ENCODE measurements around the gene TBXT. TPM values are rescaled to one million over a fixed set of nuclear protein-coding genes. Genes with fewer than 3 reads are reported as not detected.
A peak's percentile ranks its signal among the peaks of the same experiment; 100 is the strongest.
"Not testable (repeated sequence)": the region's sequence is repeated elsewhere in the genome, so short reads cannot be mapped to it uniquely, and the experiment has no call there.

TBXT gene
- total RNA-seq, 1 donor from 2014 or later: 44.8 TPM

GRCh38 chr6:166179704-166180103 lies 12.1 kb upstream of the TBXT start:
- H3K36me3 Mint-ChIP-seq (ENCODE audit: low read depth, unreplicated experiment): no peaks in the 10 kb centered on the region
- H3K4me1 Mint-ChIP-seq (ENCODE audit: unreplicated experiment): no peaks in the 10 kb centered on the region
- no peak for DNase-seq (ENCODE audit: low spot score)
- no peak overlapping the region for H3K27ac Mint-ChIP-seq (ENCODE audit: unreplicated experiment)
- H3K4me3 Mint-ChIP-seq (ENCODE audit: unreplicated experiment): no peak overlapping the region
- no peaks in the 10 kb centered on the region for H3K9me3 Mint-ChIP-seq (ENCODE audit: unreplicated experiment)
- TF ChIP-seq, protein P1, sequence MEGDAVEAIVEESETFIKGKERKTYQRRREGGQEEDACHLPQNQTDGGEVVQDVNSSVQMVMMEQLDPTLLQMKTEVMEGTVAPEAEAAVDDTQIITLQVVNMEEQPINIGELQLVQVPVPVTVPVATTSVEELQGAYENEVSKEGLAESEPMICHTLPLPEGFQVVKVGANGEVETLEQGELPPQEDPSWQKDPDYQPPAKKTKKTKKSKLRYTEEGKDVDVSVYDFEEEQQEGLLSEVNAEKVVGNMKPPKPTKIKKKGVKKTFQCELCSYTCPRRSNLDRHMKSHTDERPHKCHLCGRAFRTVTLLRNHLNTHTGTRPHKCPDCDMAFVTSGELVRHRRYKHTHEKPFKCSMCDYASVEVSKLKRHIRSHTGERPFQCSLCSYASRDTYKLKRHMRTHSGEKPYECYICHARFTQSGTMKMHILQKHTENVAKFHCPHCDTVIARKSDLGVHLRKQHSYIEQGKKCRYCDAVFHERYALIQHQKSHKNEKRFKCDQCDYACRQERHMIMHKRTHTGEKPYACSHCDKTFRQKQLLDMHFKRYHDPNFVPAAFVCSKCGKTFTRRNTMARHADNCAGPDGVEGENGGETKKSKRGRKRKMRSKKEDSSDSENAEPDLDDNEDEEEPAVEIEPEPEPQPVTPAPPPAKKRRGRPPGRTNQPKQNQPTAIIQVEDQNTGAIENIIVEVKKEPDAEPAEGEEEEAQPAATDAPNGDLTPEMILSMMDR (IDR thresholded peaks at IDR 0.05; ENCODE audit: unreplicated experiment): no peak
- no peaks in the 10 kb centered on the region for H3K27me3 Mint-ChIP-seq (ENCODE audit: unreplicated experiment)

DNA sequence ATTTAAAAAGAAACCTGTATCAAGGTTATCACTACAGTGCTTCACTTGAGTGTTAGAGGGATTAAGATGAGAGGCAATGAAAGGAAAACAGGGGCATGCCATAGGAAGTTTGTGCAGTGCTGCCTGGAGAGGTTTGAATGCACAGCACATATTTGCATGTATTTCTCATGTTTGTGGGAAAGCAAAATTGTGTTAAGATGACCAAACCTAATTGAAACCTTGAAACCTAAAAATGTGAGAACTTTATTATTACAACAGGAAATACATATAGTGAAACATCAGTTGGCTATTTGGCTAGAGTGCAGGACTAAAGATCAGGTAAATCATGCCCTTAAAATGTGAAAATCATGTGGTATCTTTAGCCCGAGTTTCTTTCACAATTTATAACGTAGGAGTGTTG lies 8.5 kb upstream of the TBXT start:
- no peak for DNase-seq (ENCODE audit: low spot score)
- Mint-ChIP-seq H3K27ac (ENCODE audit: unreplicated experiment) (no peak overlapping the region), H3K27me3 (ENCODE audit: unreplicated experiment) (peaks cover 2% of the 10 kb centered on the region), H3K4me3 (ENCODE audit: unreplicated experiment) (no peak overlapping the region), H3K36me3 (ENCODE audit: low read depth, unreplicated experiment) (no peaks in the 10 kb centered on the region), H3K4me1 (ENCODE audit: unreplicated experiment) (peaks cover 2% of the 10 kb centered on the region), H3K9me3 (ENCODE audit: unreplicated experiment) (no peaks in the 10 kb centered on the region)
- TF ChIP-seq, protein P1 (IDR thresholded peaks at IDR 0.05; ENCODE audit: unreplicated experiment): no peak

GRCh38 chr6:166175093-166175492 lies 7.4 kb upstream of the TBXT start:
- not testable (repeated sequence) for H3K27ac Mint-ChIP-seq (ENCODE audit: unreplicated experiment); H3K4me1 Mint-ChIP-seq (ENCODE audit: unreplicated experiment); DNase-seq (ENCODE audit: low spot score); H3K36me3 Mint-ChIP-seq (ENCODE audit: low read depth, unreplicated experiment); H3K4me3 Mint-ChIP-seq (ENCODE audit: unreplicated experiment); H3K9me3 Mint-ChIP-seq (ENCODE audit: unreplicated experiment); H3K27me3 Mint-ChIP-seq (ENCODE audit: unreplicated experiment)

DNA sequence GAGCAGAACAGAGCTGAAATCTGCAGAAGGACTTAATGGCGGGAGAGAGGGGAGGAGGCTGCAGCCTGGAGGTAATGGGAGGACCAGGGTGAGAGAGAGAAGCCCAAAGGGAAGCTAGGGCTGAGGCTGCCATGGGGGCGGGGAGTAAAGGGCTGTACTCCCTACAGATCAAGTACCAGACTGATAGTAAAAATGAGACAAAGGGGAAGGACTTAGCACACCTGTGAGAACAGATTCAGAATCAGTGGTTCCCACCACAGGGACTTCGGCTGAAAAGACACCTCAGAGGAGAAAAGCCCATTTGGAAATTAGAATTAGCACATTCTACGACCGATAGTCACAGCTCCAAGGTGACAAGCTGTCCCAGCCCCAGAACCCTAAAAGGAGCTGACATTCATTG lies 6.4 kb upstream of the TBXT start:
- TF ChIP-seq, protein P1 (IDR thresholded peaks at IDR 0.05; ENCODE audit: unreplicated experiment): no peak
- no peak overlapping the region for H3K4me3 Mint-ChIP-seq (ENCODE audit: unreplicated experiment)
- peaks cover 17% of the 10 kb centered on the region for H3K4me1 Mint-ChIP-seq (ENCODE audit: unreplicated experiment)
- DNase-seq (ENCODE audit: low spot score): no peak
- H3K27me3 Mint-ChIP-seq (ENCODE audit: unreplicated experiment): peaks cover 8% of the 10 kb centered on the region
- H3K36me3 Mint-ChIP-seq (ENCODE audit: low read depth, unreplicated experiment): no peaks in the 10 kb centered on the region
- H3K9me3 Mint-ChIP-seq (ENCODE audit: unreplicated experiment): no peaks in the 10 kb centered on the region
- H3K27ac Mint-ChIP-seq (ENCODE audit: unreplicated experiment): no peak overlapping the region

GRCh38 chr6:166173281-166173951 lies 5.8 kb upstream of the TBXT start:
- H3K9me3 Mint-ChIP-seq (ENCODE audit: unreplicated experiment): no peaks in the 10 kb centered on the region
- no peaks in the 10 kb centered on the region for H3K36me3 Mint-ChIP-seq (ENCODE audit: low read depth, unreplicated experiment)
- H3K4me1 Mint-ChIP-seq (ENCODE audit: unreplicated experiment): peaks cover 20% of the 10 kb centered on the region
- no peak overlapping the region for H3K4me3 Mint-ChIP-seq (ENCODE audit: unreplicated experiment)
- TF ChIP-seq, protein P1 (IDR thresholded peaks at IDR 0.05; ENCODE audit: unreplicated experiment): no peak
- peak; percentile 36 for DNase-seq (ENCODE audit: low spot score)
- H3K27ac Mint-ChIP-seq (ENCODE audit: unreplicated experiment): no peak overlapping the region
- peaks cover 8% of the 10 kb centered on the region for H3K27me3 Mint-ChIP-seq (ENCODE audit: unreplicated experiment)
